IMR-90 (cell line): ENCODE results near the gene ANTXR1. TPM values are rescaled to one million over a fixed set of nuclear protein-coding genes. Genes with fewer than 3 reads are reported as not detected.

ENCODE experiments used
- ATAC-seq: fragments of 200-7000 bp; cut with Tn5 transposase; 2 replicates; pipeline ENCODE4 v1.9.1; 2020; ENCODE audit warnings: low read depth, mild to moderate bottlenecking, moderate library complexity
- BruUV-seq: library from RNA; stranded (reverse); fragments of 400-500 nt; replicated peaks from 2 replicates; lab custom pipeline; 2021; lab: Mats Ljungman, UMichigan
- CTCF ChIA-PET: fragments of 300-600 bp; formaldehyde crosslinking; extraction: SDS; loops from one replicate; lab custom pipeline; 2021; ENCODE audit warnings: antibody characterized with exemption; lab: Yijun Ruan, JAX
- POLR2A ChIA-PET: fragments of 300-600 bp; sonication (Branson Sonifier 250); formaldehyde crosslinking; loops from one replicate; lab custom pipeline; 2022; ENCODE audit warnings: antibody characterized with exemption; ENCODE audit not compliant: unreplicated experiment; lab: Charles Lee
- DNase-seq: peaks from one replicate; pipeline ENCODE4 v3.0.0; 2013
- H2AFZ ChIP-seq: replicated peaks from 2 replicates; pipeline ENCODE3; 2013; ENCODE audit warnings: low read length, mild to moderate bottlenecking; ENCODE audit not compliant: poor library complexity
- H2AK5ac ChIP-seq: 2 replicates; pipeline ENCODE4 v1.6.1; 2013; ENCODE audit warnings: low read depth, low read length, inconsistent platforms
- H2AK9ac ChIP-seq: replicated peaks from 2 replicates; pipeline ENCODE3; 2013; ENCODE audit warnings: mild to moderate bottlenecking, low read depth, low read length, moderate library complexity; ENCODE audit not compliant: poor library complexity
- H2BK120ac ChIP-seq: 2 replicates; pipeline ENCODE4 v1.6.1; 2013; ENCODE audit warnings: low read depth, low read length, inconsistent platforms
- H2BK15ac ChIP-seq: 3 replicates; pipeline ENCODE4 v1.6.1; 2013; ENCODE audit warnings: low read depth, low read length, inconsistent platforms
- H2BK20ac ChIP-seq: 2 replicates; pipeline ENCODE4 v1.6.1; 2013; ENCODE audit warnings: low read depth, mild to moderate bottlenecking, inconsistent platforms, low read length, moderate library complexity
- H2BK5ac ChIP-seq: 2 replicates; pipeline ENCODE4 v1.6.1; 2013; ENCODE audit warnings: mild to moderate bottlenecking, low read depth, low read length, inconsistent platforms; ENCODE audit not compliant: poor library complexity, severe bottlenecking
- H3K14ac ChIP-seq: replicated peaks from 2 replicates; pipeline ENCODE4 v1.6.1; 2013; ENCODE audit warnings: low read depth, low read length, inconsistent platforms
- H3K18ac ChIP-seq: 2 replicates; pipeline ENCODE4 v1.6.1; 2013; ENCODE audit warnings: low read depth, low read length, control low read depth
- H3K23ac ChIP-seq: 2 replicates; pipeline ENCODE4 v1.6.1; 2013; ENCODE audit warnings: low read depth, low read length, inconsistent platforms
- H3K27ac ChIP-seq: 2 replicates; pipeline ENCODE4 v1.5.1; 2013; ENCODE audit warnings: mild to moderate bottlenecking, control low read depth, low read length; ENCODE audit not compliant: insufficient read depth
- H3K27me3 ChIP-seq: 2 replicates; pipeline ENCODE4 v1.6.1; 2013; ENCODE audit warnings: low read length; ENCODE audit not compliant: control insufficient read depth, insufficient read depth
- H3K36me3 ChIP-seq: 2 replicates; pipeline ENCODE4 v1.6.1; 2013; ENCODE audit warnings: low read length, mixed read lengths; ENCODE audit not compliant: control insufficient read depth, insufficient read depth
- H3K4ac ChIP-seq: 2 replicates; pipeline ENCODE4 v1.6.1; 2013; ENCODE audit warnings: low read depth, low read length, inconsistent platforms
- H3K4me1 ChIP-seq: 2 replicates; pipeline ENCODE4 v1.6.1; 2013; ENCODE audit warnings: low read length, mixed read lengths; ENCODE audit not compliant: control insufficient read depth, insufficient read depth
- H3K4me2 ChIP-seq: 2 replicates; pipeline ENCODE4 v1.6.1; 2013; ENCODE audit warnings: low read depth, mild to moderate bottlenecking, control low read depth, low read length, moderate library complexity
- H3K4me3 ChIP-seq: 2 replicates; pipeline ENCODE4 v1.5.1; 2013; ENCODE audit warnings: low read depth, mild to moderate bottlenecking, control low read depth, low read length, moderate library complexity; ENCODE audit not compliant: insufficient read depth
- H3K56ac ChIP-seq: 2 replicates; pipeline ENCODE4 v1.6.1; 2013; ENCODE audit warnings: low read length, inconsistent platforms; ENCODE audit not compliant: insufficient read depth; ENCODE audit errors: extremely low read depth
- H3K79me1 ChIP-seq, 2 experiments: 2 replicates each; pipeline ENCODE4 v1.6.1; 2013; ENCODE audit warnings: low read length in 2 of 2, inconsistent platforms in 1 of 2, low read depth in 1 of 2
- H3K9ac ChIP-seq: 2 replicates; pipeline ENCODE4 v1.6.1; 2013; ENCODE audit warnings: low read depth, low read length, control low read depth
- H3K9me1 ChIP-seq: 2 replicates; pipeline ENCODE4 v1.6.1; 2013; ENCODE audit warnings: low read length, inconsistent platforms; ENCODE audit not compliant: insufficient read depth
- H3K9me3 ChIP-seq: 2 replicates; pipeline ENCODE4 v1.6.1; 2013; ENCODE audit warnings: low read length; ENCODE audit not compliant: control insufficient read depth, insufficient read depth
- H4K20me1 ChIP-seq: 2 replicates; pipeline ENCODE4 v1.6.1; 2013; ENCODE audit warnings: low read length, inconsistent platforms; ENCODE audit not compliant: insufficient read depth
- H4K5ac ChIP-seq: 2 replicates; pipeline ENCODE4 v1.6.1; 2013; ENCODE audit warnings: mild to moderate bottlenecking, low read depth, low read length, control low read depth
- H4K8ac ChIP-seq, 2 experiments: 2 replicates each; pipeline ENCODE4 v1.6.1; 2013; ENCODE audit warnings: low read depth in 2 of 2, low read length in 2 of 2, control low read depth in 1 of 2, inconsistent platforms in 1 of 2
- H4K91ac ChIP-seq: 2 replicates; pipeline ENCODE4 v1.6.1; 2013; ENCODE audit warnings: low read depth, low read length, inconsistent platforms; ENCODE audit not compliant: insufficient read depth
- BHLHE40 ChIP-seq: fragments of 150-350 bp; IDR thresholded peaks from 2 replicates; pipeline ENCODE4 v1.6.1; 2016; ENCODE audit warnings: mild to moderate bottlenecking, low read depth, low read length
- CEBPB ChIP-seq: IDR thresholded peaks from 2 replicates; pipeline ENCODE4 v1.6.1; 2012; ENCODE audit warnings: low read depth, low read length, improper control_type of control experiment
- CHD1 ChIP-seq: IDR thresholded peaks from 2 replicates; pipeline ENCODE4 v1.6.1; 2012; ENCODE audit warnings: low read depth, low read length, improper control_type of control experiment
- ELK1 ChIP-seq: fragments of 150-350 bp; IDR thresholded peaks from 2 replicates; pipeline ENCODE4 v1.6.1; 2016; ENCODE audit warnings: low read depth, mild to moderate bottlenecking, low read length, moderate library complexity, borderline replicate concordance
- FOS ChIP-seq: fragments of 150-350 bp; IDR thresholded peaks from 2 replicates; pipeline ENCODE4 v1.6.1; 2016; ENCODE audit warnings: low read depth, low read length
- MAFK ChIP-seq: IDR thresholded peaks from 2 replicates; pipeline ENCODE4 v1.6.1; 2012; ENCODE audit warnings: low read depth, low read length, improper control_type of control experiment
- MAZ ChIP-seq: IDR thresholded peaks from 2 replicates; pipeline ENCODE4 v1.6.1; 2012; ENCODE audit warnings: low read depth, mild to moderate bottlenecking, low read length, improper control_type of control experiment, moderate library complexity, borderline replicate concordance
- MXI1 ChIP-seq: IDR thresholded peaks from 2 replicates; pipeline ENCODE4 v1.6.1; 2012; ENCODE audit warnings: low read depth, mild to moderate bottlenecking, low read length, moderate library complexity, borderline replicate concordance
- NFE2L2 ChIP-seq: fragments of 150-350 bp; IDR thresholded peaks from 2 replicates; pipeline ENCODE4 v1.6.1; 2016; ENCODE audit warnings: low read depth, mild to moderate bottlenecking, low read length
- POLR2A ChIP-seq: IDR thresholded peaks from 2 replicates; pipeline ENCODE4 v1.6.1; 2012; ENCODE audit warnings: mild to moderate bottlenecking, low read depth, low read length
- RAD21 ChIP-seq: IDR thresholded peaks from 2 replicates; pipeline ENCODE4 v1.6.1; 2012; ENCODE audit warnings: low read length, improper control_type of control experiment
- RCOR1 ChIP-seq: IDR thresholded peaks from 2 replicates; pipeline ENCODE4 v1.6.1; 2012; ENCODE audit warnings: mild to moderate bottlenecking, low read length, improper control_type of control experiment; ENCODE audit not compliant: insufficient replicate concordance
- RFX5 ChIP-seq: IDR thresholded peaks from 2 replicates; pipeline ENCODE4 v1.8.0; 2012; ENCODE audit warnings: low read depth, mild to moderate bottlenecking, low read length, moderate library complexity
- SMC3 ChIP-seq: fragments of 150-350 bp; IDR thresholded peaks from 2 replicates; pipeline ENCODE4 v1.6.1; 2016; ENCODE audit warnings: low read depth, mild to moderate bottlenecking, antibody characterized with exemption, low read length, moderate library complexity
- USF2 ChIP-seq: fragments of 150-350 bp; IDR thresholded peaks from 2 replicates; pipeline ENCODE4 v1.6.1; 2017; ENCODE audit warnings: mild to moderate bottlenecking, antibody characterized with exemption, low read length, low read depth
- WGBS, 2 experiments: methylation state at CpG; one replicate each; pipeline versions ENCODE4 v1.1.5 to v1.1.7; 2013; ENCODE audit warnings: missing lambda C conversion rate in 2 of 2; ENCODE audit not compliant: insufficient read length in 1 of 2; ENCODE audit errors: extremely low coverage in 2 of 2; 5-methylcytosine and 5-hydroxymethylcytosine counted together
- dilution Hi-C: fragments of 300-500 bp; cut with HindIII; formaldehyde crosslinking; loops from one replicate; pipeline ENCODE4 v1.14.3; 2018; ENCODE audit warnings: low sequenced_read_pairs; ENCODE audit not compliant: unreplicated experiment
- in situ Hi-C: fragments of 300-500 bp; cut with MboI; formaldehyde crosslinking; loops from 3 replicates; pipeline ENCODE4 v1.14.3; 2019; ENCODE audit warnings: low sequenced_read_pairs, inconsistent platforms, mixed read lengths
- intact Hi-C: fragments of 100-400 bp; cut with micrococcal nuclease; formaldehyde crosslinking; loops from 2 replicates; pipeline ENCODE4 v1.10.0; 2022
- polyA plus RNA-seq, 3 experiments: library from polyadenylated mRNA; depleted of rRNA; stranded (reverse); fragments of >200 nt; gene quantifications; 2 replicates each; pipeline ENCODE4 v1.2.3, GENCODE V29; 2012; ENCODE audit warnings: low replicate concordance in 1 of 3
- total RNA-seq: library from RNA; depleted of rRNA; stranded (reverse); fragments of >200 nt; gene quantifications from 2 replicates; pipeline ENCODE4 v1.2.3, GENCODE V29; 2012

The ANTXR1 gene
- total and polyA plus RNA-seq, 2 of the 4 experiments (the other 2 are of a cell fraction): 27.2 to 36.9 TPM

- Histone ChIP-seq H2BK120ac (peak overlapping the region; percentile 85), H3K36me3 (peaks cover 4% of the 10 kb centered on the region), H3K9ac (peak overlapping the region; percentile 100), H3K4me3 (peak overlapping the region; percentile 99), H3K14ac (peak overlapping the region; percentile 14; the same call in 1 of the 2 replicates), H3K4ac (peak overlapping the region; percentile 89), H3K9me3 (no peaks in the 10 kb centered on the region), H3K23ac (peak overlapping the region; percentile 61), H3K27me3 (no peaks in the 10 kb centered on the region), H2BK20ac (peak overlapping the region; percentile 58; the same call in 1 of the 2 replicates), H3K4me1 (peaks cover 3% of the 10 kb centered on the region; the same call in 1 of the 2 replicates), H2AK9ac (peak overlapping the region; percentile 65), H3K27ac (peak overlapping the region; percentile 89), H2AFZ (peak overlapping the region; percentile 97), H2BK5ac (peak overlapping the region; percentile 77), H4K20me1 (peaks cover 15% of the 10 kb centered on the region), H4K8ac (peak overlapping the region; percentile 67 to 94), H3K9me1 (peaks cover 8% of the 10 kb centered on the region), H4K5ac (0 out of 2 replicates have a peak overlapping the region, but pooled peaks have one; percentile 7), H4K91ac (peak overlapping the region; percentile 89; the same call in 1 of the 2 replicates), H2BK15ac (peak overlapping the region; percentile 90; the same call in 2 of the 3 replicates), H2AK5ac (peak overlapping the region; percentile 31), H3K56ac (peak overlapping the region; percentile 73; the same call in 1 of the 2 replicates), H3K4me2 (peak overlapping the region; percentile 54), H3K79me1 (peaks cover 16 to 27% of the 10 kb centered on the region in 2 experiments), H3K18ac (peak overlapping the region; percentile 5)
- ChIA-PET CTCF (interaction anchor here (0.6 to 1.1 kb wide), 11 partner anchors 12 to 293 kb away, joined by 3 to 4 read pairs (median 3); no protein-coding TSS in a partner anchor), POLR2A (interaction anchor here (0.5 kb wide), 1 partner anchor 67 kb away, joined by 3 read pairs; no protein-coding TSS in a partner anchor)
- in situ Hi-C loops (loop anchor here (5.0 to 10.0 kb wide), 2 partner anchors 162 to 295 kb away; no protein-coding TSS in a partner anchor), intact Hi-C loops (loop anchor here (1.0 to 10.0 kb wide), 4 partner anchors 69 to 698 kb away; partner anchors contain the start of genes APLF and FBXO48), dilution Hi-C loops (loop anchor here (25.0 kb wide), 1 partner anchor 300 kb away; no protein-coding TSS in a partner anchor)
- WGBS, 2 experiments: 13% methylated on average over 3 of the region's 27 CpGs; no CpG with 5 or more reads in 1 of the 2 experiments
- DNase-seq: peak; percentile 76
- ATAC-seq: peak; percentile 68
- BruUV-seq: no TSS peak
- TF ChIP-seq SMC3: peak; percentile 54
- TF ChIP-seq USF2: no peak
- peak; percentile 82; the same call in 1 of the 2 replicates for TF ChIP-seq MAZ
- TF ChIP-seq NFE2L2: no peak
- no peak for TF ChIP-seq MAFK
- no peak for TF ChIP-seq CHD1
- peak; percentile 74 for TF ChIP-seq RAD21
- no peak for TF ChIP-seq ELK1
- no peak for TF ChIP-seq CEBPB
- TF ChIP-seq MXI1: 0 out of 2 replicates have a peak, but pooled peaks have one; percentile 15
- peak; percentile 42 for TF ChIP-seq BHLHE40
- no peak for TF ChIP-seq RCOR1
- no peak for TF ChIP-seq RFX5
- no peak for TF ChIP-seq POLR2A
- peak; percentile 48; the same call in 1 of the 2 replicates for TF ChIP-seq FOS
Measured at GRCh38 chr2:69012310-69013141, 453 bp upstream of the ANTXR1 start.
